HUES6 (cell line): ENCODE data around the gene GBX1.

Source experiments
- H3K27ac ChIP-seq: 2 replicates; pipeline ENCODE4 v1.7.0; 2013; ENCODE audit warnings: low read depth, mild to moderate bottlenecking, low read length, inconsistent platforms
- H3K27me3 ChIP-seq: 2 replicates; pipeline ENCODE4 v1.6.1; 2013; ENCODE audit warnings: low read length; ENCODE audit not compliant: control insufficient read depth, insufficient read depth
- H3K36me3 ChIP-seq: 2 replicates; pipeline ENCODE4 v1.6.1; 2013; ENCODE audit warnings: low read length; ENCODE audit not compliant: control insufficient read depth, insufficient read depth
- H3K4me1 ChIP-seq: 2 replicates; pipeline ENCODE4 v1.6.1; 2013; ENCODE audit warnings: low read length; ENCODE audit not compliant: control insufficient read depth, insufficient read depth
- H3K4me3 ChIP-seq: 2 replicates; pipeline ENCODE4 v1.5.1; 2013; ENCODE audit warnings: low read depth, low read length
- H3K9ac ChIP-seq: one replicate; pipeline ENCODE4 v1.6.1; 2013; ENCODE audit warnings: mild to moderate bottlenecking, low read length
- H3K9me3 ChIP-seq: 2 replicates; pipeline ENCODE4 v1.6.1; 2013; ENCODE audit warnings: low read depth, low read length; ENCODE audit not compliant: control insufficient read depth, insufficient read depth

Gene GBX1

DNA sequence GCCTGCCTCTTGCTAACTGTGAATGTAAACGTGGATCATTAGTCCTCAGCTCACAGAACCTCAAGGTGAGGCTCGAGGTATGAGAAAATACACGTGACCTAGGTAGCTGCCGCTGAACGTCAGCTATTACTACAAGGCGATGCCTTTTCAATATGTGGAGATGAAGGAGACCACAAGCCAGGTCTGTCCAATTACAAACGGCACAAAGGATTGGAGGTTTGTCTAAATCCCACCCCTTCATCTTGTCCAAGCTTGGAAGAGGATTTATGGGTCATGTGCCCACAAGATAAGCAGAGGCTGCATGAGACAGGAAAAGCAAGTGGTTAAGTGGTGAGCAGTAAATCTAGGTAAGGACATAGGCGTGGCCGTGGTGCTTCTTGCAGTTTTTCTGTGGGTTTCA, 39.4 kb upstream of the GBX1 start:
- 0 out of 2 replicates have a peak, but pooled peaks cover 4% of the 10 kb centered on the region for H3K4me1 ChIP-seq
- no peaks in the 10 kb centered on the region for H3K9me3 ChIP-seq
- no peak overlapping the region for H3K9ac ChIP-seq
- H3K4me3 ChIP-seq = no peak overlapping the region
- peaks cover 22% of the 10 kb centered on the region for H3K27me3 ChIP-seq
- H3K27ac ChIP-seq = no peak overlapping the region
- H3K36me3 ChIP-seq = 0 out of 2 replicates have a peak, but pooled peaks cover under 1% of the 10 kb centered on the region

DNA sequence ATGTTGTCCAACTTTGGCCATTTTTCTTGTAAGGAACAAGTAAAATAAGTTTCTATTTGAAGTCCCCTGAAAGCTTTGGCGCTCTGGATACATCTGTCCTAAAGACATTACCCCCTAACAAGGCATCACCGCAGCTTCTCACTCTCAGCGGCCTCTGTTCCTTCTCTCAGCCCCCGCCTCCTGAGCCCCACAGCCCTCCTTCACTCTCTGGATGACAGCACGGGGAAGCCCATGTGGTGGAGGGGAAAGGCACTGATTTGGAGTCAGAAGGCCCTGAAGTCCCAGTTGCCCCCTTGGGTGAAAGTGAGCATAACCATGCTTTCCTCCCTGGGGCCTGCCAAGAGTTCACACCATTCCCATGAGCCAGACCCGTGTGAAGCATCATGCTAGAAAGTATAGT, 38.2 kb upstream of the GBX1 start:
- H3K27ac ChIP-seq = no peak overlapping the region
- peaks cover 22% of the 10 kb centered on the region for H3K27me3 ChIP-seq
- no peaks in the 10 kb centered on the region for H3K36me3 ChIP-seq
- H3K4me3 ChIP-seq = no peak overlapping the region
- no peaks in the 10 kb centered on the region for H3K9me3 ChIP-seq
- H3K4me1 ChIP-seq = 0 out of 2 replicates have a peak, but pooled peaks cover under 1% of the 10 kb centered on the region
- no peak overlapping the region for H3K9ac ChIP-seq

DNA sequence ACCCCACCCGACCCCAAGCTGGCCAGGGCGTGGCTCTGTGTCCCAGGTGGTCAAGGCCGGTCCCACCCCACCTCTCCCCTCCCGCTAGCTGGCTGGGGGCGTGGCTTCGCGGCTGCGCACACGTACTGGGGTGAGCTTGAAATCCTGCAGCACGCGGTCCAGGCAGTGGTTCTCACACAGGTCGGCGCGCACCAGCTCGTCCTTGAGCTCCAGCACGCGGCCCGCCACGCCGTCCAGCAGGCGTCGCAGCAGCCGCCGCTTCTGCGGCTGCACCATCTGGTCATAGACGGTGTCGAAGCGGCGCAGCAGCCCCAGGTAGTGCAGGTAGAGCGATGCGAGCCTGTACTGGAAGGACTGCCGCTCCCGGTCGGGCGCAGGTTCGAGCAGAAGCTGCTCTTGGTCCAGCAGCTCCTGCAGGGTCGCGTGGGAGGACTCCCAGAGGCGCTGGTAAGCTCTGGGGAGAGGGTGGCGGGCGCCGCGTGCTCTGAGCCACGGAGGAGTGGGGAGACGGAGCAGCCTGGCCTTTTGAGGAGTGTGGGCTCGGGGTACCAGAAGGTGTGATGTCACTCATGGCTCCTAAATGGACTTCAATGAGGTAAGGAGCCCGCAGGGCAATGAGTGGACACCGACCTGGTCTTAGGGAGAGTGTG, 37.0 kb upstream of the GBX1 start:
- H3K4me1 ChIP-seq = peaks cover 8% of the 10 kb centered on the region

DNA sequence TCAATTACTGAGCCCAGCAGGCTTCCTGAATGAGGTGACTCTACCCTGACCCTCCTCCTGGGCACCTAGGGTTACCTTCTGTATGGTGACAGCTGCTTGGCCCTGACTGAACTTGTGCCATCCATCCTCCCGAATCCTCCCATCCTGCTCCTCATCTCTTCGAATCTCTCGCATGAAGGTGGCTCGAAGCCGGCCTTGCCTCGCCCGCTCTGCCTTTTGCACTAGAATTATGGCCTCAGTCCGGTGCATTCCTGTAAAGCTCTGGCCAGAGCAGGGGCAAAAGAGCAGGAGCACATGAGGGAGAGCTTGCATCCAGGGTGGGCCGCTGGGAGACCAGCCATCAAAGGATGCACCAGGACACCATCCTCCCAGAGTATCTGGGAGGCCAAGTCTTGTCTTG, 35.3 kb upstream of the GBX1 start:
- Histone ChIP-seq H3K9ac (no peak overlapping the region), H3K36me3 (no peaks in the 10 kb centered on the region), H3K9me3 (no peaks in the 10 kb centered on the region), H3K4me1 (peaks cover 14% of the 10 kb centered on the region), H3K27me3 (peaks cover 31% of the 10 kb centered on the region), H3K4me3 (no peak overlapping the region), H3K27ac (no peak overlapping the region)

More for the DNA sequence above, 37.0 kb upstream of the GBX1 start:
- Histone ChIP-seq H3K27me3 (peaks cover 22% of the 10 kb centered on the region), H3K4me3 (no peak overlapping the region), H3K9me3 (no peaks in the 10 kb centered on the region), H3K27ac (no peak overlapping the region), H3K36me3 (no peaks in the 10 kb centered on the region), H3K9ac (no peak overlapping the region)

DNA sequence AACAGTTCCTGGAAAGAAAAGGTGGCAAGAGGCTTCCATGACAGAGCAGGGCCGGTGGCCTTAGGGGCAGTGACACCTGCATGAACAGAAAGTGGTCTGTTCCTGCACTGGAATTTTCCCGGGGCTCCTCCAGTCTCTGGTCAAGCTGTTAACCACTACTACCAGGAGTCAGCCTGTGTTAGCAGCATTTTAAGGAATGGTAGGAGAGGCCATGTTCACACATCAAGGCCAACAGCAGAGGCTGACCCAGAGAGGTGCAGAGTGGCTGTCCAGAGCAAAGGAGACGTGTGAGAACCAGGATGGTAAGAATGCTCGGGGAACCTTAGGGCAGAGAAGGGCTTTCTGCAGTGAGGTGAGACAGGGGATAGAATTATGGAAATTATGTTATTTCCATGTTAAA, 34.3 kb upstream of the GBX1 start:
- no peak overlapping the region for H3K4me3 ChIP-seq
- no peak overlapping the region for H3K27ac ChIP-seq
- no peaks in the 10 kb centered on the region for H3K36me3 ChIP-seq
- peaks cover 34% of the 10 kb centered on the region for H3K27me3 ChIP-seq
- peaks cover 14% of the 10 kb centered on the region for H3K4me1 ChIP-seq
- H3K9me3 ChIP-seq = no peaks in the 10 kb centered on the region
- H3K9ac ChIP-seq = no peak overlapping the region

DNA sequence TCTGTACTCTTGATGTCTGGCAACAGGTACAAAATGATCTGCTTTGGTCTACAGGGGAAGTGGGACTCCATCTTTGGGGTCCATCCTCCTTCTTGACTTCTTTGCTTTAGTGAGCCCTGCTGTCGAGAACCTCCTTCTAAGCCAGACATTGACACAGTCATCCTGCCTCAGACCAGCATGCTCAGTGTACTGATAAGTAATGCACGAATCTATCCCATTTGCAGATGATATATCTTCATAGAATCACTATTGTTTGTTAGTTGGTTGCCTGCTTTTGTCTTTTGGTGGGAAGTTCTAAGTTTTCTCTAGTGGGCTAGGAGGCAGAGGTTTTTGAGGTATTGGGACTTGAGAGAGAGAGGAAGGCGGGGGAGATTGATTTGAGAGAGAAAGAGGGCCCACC, 33.9 kb upstream of the GBX1 start:
- no peak overlapping the region for H3K9ac ChIP-seq
- H3K27me3 ChIP-seq = peaks cover 39% of the 10 kb centered on the region
- no peak overlapping the region for H3K27ac ChIP-seq
- H3K4me1 ChIP-seq = peaks cover 14% of the 10 kb centered on the region
- H3K9me3 ChIP-seq = no peaks in the 10 kb centered on the region
- H3K4me3 ChIP-seq = no peak overlapping the region
- no peaks in the 10 kb centered on the region for H3K36me3 ChIP-seq

DNA sequence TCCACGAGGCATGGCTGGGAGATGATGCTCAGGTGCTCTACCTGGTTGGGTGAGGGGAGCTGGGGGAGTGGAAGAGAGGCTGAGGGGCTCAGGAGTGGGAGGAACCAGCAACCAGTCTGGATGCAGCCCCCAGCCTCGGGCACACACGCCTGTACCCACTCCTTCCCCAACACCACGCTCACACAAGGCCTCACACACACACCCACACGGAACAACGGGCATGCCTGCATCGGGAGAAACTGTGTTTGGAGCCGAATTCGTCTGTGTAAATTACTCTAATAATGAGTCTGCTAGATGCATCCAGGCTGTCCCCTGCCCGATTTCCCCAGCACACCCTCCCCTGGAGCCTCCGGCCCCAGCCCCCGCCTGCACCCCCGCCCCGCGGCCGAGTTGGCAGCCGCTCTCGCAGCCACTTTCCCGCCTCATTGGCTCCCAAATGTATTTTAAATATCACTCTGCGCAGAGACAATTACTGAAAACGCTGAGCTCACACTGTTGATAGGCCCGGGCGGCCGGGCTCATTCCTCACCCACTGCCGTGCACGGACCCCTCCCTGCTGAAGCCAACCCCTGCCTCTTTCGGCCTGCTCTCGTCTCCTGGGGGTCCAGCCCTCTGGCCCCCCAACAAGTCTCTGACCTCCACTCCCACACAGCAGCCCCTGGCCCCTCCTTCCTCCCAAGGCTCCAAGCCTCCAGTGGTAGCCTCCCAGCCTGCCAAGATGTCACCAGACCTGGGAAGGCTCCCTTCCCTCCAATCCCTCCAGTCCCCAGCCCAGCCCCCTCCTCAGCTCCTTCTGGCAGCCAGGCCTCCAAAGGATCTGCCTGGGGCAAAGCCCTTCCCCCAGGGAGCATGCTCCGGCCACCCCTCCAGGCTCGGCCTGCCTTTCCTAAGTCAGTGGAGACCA, 31.7 kb upstream of the GBX1 start:
- Histone ChIP-seq H3K9me3 (no peaks in the 10 kb centered on the region), H3K4me1 (peaks cover 14% of the 10 kb centered on the region), H3K9ac (no peak overlapping the region), H3K36me3 (no peaks in the 10 kb centered on the region), H3K27me3 (peaks cover 41% of the 10 kb centered on the region), H3K4me3 (no peak overlapping the region), H3K27ac (no peak overlapping the region)

DNA sequence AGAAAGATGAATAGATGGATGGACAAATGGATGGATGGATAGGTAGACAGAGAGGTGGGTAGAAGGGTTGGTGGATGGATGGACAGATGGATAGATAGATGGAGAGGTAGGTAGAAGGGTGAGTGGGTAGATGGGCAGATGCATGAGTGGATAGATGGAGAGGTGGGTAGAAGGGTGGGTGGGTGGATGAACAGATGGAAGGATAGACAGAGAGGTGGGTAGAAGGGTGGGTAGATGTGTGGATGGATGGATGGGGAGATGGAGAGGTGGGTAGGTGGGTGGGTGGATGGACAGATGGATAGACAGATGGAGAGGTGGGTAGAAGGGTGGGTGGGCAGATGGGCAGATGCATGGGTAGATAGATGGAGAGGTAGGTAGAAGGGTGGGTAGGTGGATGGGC, 30.4 kb upstream of the GBX1 start:
- Histone ChIP-seq H3K9ac (no peak overlapping the region), H3K27ac (no peak overlapping the region), H3K4me1 (peaks cover 14% of the 10 kb centered on the region), H3K4me3 (no peak overlapping the region), H3K36me3 (no peaks in the 10 kb centered on the region), H3K27me3 (peaks cover 38% of the 10 kb centered on the region), H3K9me3 (no peaks in the 10 kb centered on the region)

DNA sequence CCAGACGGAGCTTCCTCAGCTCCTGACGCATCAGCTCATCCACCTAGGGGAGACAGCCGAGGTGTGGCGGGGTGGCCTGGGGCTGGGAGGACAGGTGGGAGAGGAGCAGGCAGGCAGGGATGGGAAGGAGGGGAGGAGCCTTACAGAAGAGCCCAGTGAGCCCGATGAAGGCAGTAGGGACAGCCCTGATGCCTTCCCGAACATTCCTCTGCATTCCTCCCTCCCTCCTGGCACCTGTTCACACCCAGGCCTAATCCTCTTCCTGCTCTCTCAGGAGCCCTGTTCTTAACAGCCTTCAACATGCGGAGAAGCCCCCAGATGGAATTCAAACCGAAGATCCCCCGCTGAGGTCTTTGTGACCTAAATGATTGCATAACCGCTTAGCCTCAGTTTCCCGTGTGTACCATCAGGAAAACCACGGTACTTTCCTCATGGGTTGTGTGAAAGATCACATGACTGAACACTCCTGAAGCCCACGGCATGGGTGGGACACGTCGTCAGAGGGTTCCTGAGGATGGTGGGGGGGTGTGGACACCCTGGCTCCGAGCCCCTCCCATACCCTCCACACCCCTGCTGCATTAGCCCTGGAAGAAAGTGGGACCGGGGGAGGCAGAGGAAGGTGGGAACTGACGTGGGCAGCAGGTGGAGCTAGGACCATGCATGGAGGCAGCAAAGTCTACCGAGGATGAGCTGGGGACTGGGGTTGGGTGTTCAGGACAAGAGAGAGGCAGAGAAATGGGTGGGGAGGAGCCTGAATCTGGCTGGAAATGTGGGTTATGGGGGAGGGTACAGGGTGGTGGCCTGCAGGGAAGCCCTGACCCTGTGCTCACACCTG, 28.3 kb upstream of the GBX1 start:
- Histone ChIP-seq H3K9me3 (no peaks in the 10 kb centered on the region), H3K36me3 (no peaks in the 10 kb centered on the region), H3K27me3 (peaks cover 40% of the 10 kb centered on the region), H3K4me3 (no peak overlapping the region), H3K4me1 (peaks cover 14% of the 10 kb centered on the region), H3K27ac (no peak overlapping the region), H3K9ac (no peak overlapping the region)

DNA sequence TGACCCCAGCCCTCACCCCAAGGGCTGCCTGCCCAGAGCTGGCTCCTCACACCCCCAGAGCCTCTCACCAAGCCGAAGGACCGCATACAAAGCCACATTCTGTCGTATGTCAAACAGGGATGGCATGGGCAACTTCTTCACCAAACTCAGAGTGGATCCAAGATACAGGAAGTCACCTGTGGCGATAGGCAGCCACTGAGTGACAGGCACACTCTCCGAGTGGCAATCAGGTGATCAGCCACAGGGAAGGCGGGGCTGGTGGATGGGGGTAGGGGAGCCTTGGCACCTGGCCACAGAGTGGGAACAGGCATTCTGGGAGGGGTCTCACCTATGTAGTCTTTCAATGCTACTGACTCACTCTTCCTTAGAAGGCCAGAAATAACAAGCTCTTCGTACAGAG, 26.7 kb upstream of the GBX1 start:
- no peak overlapping the region for H3K27ac ChIP-seq
- H3K9ac ChIP-seq = no peak overlapping the region
- no peak overlapping the region for H3K4me3 ChIP-seq
- H3K9me3 ChIP-seq = no peaks in the 10 kb centered on the region
- H3K4me1 ChIP-seq = peaks cover 2% of the 10 kb centered on the region; the same call in 1 of the 2 replicates
- H3K27me3 ChIP-seq = peaks cover 51% of the 10 kb centered on the region
- H3K36me3 ChIP-seq = no peaks in the 10 kb centered on the region
